DND-41 (cell line): ENCODE data around the gene BEND3.

ENCODE experiments used
- ATAC-seq: fragments of 200-7000 bp; cut with Tn5 transposase; 3 replicates; pipeline ENCODE4 v1.9.1; 2021; ENCODE audit warnings: low read depth; ENCODE audit not compliant: insufficient read depth
- DNase-seq: peaks from one replicate; pipeline ENCODE4 v3.0.0-alpha.2; 2020
- H2AFZ ChIP-seq: 2 replicates; pipeline ENCODE4 v1.6.0; 2012; ENCODE audit warnings: low read depth, low read length
- H3K27ac ChIP-seq: 2 replicates; pipeline ENCODE4 v1.5.1; 2012; ENCODE audit warnings: low read length, inconsistent platforms
- H3K27me3 ChIP-seq: fragments of 200-600 bp; sonication (generic); 2 replicates; pipeline ENCODE4 v1.6.0; 2012; ENCODE audit warnings: low read length, mild to moderate bottlenecking, inconsistent platforms; ENCODE audit not compliant: insufficient read depth, poor library complexity
- H3K36me3 ChIP-seq: 2 replicates; pipeline ENCODE4 v1.5.1; 2012; ENCODE audit warnings: low read length, inconsistent platforms; ENCODE audit not compliant: insufficient read depth
- H3K4me1 ChIP-seq: 2 replicates; pipeline ENCODE4 v1.5.1; 2012; ENCODE audit warnings: mild to moderate bottlenecking, low read length; ENCODE audit not compliant: insufficient read depth
- H3K4me2 ChIP-seq: 2 replicates; pipeline ENCODE4 v1.6.0; 2012; ENCODE audit warnings: mild to moderate bottlenecking, moderate library complexity, low read length, inconsistent platforms; ENCODE audit not compliant: insufficient read depth
- H3K4me3 ChIP-seq, 2 experiments: fragments of 200-600 bp in 1 of 2; shearing (Covaris generic) in 1 of 2; 2 replicates each; pipeline ENCODE4 v1.5.1; 2012 to 2016; ENCODE audit warnings: inconsistent platforms in 2 of 2, low read length in 2 of 2, mild to moderate bottlenecking in 2 of 2, low read depth in 1 of 2, moderate library complexity in 1 of 2
- H3K79me2 ChIP-seq: 2 replicates; pipeline ENCODE4 v1.6.0; 2012; ENCODE audit warnings: low read length, inconsistent platforms; ENCODE audit not compliant: insufficient read depth
- H3K9ac ChIP-seq: 2 replicates; pipeline ENCODE4 v1.6.0; 2012; ENCODE audit warnings: low read depth, mild to moderate bottlenecking, inconsistent platforms, low read length, moderate library complexity
- H3K9me3 ChIP-seq: 2 replicates; pipeline ENCODE4 v1.5.1; 2012; ENCODE audit warnings: low read length, moderate library complexity, mild to moderate bottlenecking, inconsistent platforms; ENCODE audit not compliant: insufficient read depth, severe bottlenecking
- H4K20me1 ChIP-seq: 2 replicates; pipeline ENCODE4 v1.6.0; 2012; ENCODE audit warnings: low read length; ENCODE audit not compliant: insufficient read depth
- EZH2 ChIP-seq: IDR thresholded peaks from 3 replicates; pipeline ENCODE4 v1.6.1; 2012; ENCODE audit warnings: borderline replicate concordance, low read depth, mild to moderate bottlenecking, moderate library complexity, low read length, inconsistent platforms; ENCODE audit not compliant: severe bottlenecking
- TF ChIP-seq, protein P1 (sequence below): IDR thresholded peaks from 2 replicates; pipeline ENCODE4 v1.5.1; 2012; ENCODE audit warnings: borderline replicate concordance, low read length, moderate library complexity, mild to moderate bottlenecking; ENCODE audit not compliant: poor library complexity, severe bottlenecking; ENCODE audit errors: extremely low read depth

BEND3 gene

DNA sequence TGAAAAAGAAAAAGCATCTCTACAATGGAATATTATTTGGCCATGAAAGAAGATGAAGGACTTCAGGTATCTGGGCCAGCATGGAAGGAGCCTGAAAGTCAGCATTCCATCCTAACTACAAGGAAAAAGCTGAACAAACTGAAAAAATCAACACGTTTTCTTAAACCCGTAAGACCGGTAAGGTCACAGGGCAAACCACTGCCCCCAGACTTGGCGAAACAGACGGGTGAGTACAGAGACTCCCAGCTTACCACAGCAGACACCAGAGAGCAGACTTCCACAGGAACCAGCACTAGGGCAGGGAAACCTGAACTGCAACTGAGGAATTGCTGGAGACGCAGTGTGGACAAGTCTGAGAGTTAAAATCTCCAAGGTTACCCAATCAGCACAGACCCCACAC, 31.4 kb downstream of the BEND3 start:
- ATAC-seq (no peak), DNase-seq (no peak)
- no peak overlapping the region for H3K4me2 ChIP-seq
- H3K9ac ChIP-seq, result no peak overlapping the region
- no peaks in the 10 kb centered on the region for H3K9me3 ChIP-seq
- no peak overlapping the region for H2AFZ ChIP-seq
- no peaks in the 10 kb centered on the region for H3K79me2 ChIP-seq
- H3K27ac ChIP-seq, result peak overlapping the region; percentile 16; the same call in 1 of the 2 replicates
- peaks cover 36% of the 10 kb centered on the region for H3K36me3 ChIP-seq
- H3K4me3 ChIP-seq, result no peak overlapping the region
- TF ChIP-seq, protein P1, sequence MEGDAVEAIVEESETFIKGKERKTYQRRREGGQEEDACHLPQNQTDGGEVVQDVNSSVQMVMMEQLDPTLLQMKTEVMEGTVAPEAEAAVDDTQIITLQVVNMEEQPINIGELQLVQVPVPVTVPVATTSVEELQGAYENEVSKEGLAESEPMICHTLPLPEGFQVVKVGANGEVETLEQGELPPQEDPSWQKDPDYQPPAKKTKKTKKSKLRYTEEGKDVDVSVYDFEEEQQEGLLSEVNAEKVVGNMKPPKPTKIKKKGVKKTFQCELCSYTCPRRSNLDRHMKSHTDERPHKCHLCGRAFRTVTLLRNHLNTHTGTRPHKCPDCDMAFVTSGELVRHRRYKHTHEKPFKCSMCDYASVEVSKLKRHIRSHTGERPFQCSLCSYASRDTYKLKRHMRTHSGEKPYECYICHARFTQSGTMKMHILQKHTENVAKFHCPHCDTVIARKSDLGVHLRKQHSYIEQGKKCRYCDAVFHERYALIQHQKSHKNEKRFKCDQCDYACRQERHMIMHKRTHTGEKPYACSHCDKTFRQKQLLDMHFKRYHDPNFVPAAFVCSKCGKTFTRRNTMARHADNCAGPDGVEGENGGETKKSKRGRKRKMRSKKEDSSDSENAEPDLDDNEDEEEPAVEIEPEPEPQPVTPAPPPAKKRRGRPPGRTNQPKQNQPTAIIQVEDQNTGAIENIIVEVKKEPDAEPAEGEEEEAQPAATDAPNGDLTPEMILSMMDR, result no peak
- no peak for TF ChIP-seq EZH2
- H3K4me1 ChIP-seq, result no peaks in the 10 kb centered on the region
- H4K20me1 ChIP-seq, result no peaks in the 10 kb centered on the region
- no peaks in the 10 kb centered on the region for H3K27me3 ChIP-seq

DNA sequence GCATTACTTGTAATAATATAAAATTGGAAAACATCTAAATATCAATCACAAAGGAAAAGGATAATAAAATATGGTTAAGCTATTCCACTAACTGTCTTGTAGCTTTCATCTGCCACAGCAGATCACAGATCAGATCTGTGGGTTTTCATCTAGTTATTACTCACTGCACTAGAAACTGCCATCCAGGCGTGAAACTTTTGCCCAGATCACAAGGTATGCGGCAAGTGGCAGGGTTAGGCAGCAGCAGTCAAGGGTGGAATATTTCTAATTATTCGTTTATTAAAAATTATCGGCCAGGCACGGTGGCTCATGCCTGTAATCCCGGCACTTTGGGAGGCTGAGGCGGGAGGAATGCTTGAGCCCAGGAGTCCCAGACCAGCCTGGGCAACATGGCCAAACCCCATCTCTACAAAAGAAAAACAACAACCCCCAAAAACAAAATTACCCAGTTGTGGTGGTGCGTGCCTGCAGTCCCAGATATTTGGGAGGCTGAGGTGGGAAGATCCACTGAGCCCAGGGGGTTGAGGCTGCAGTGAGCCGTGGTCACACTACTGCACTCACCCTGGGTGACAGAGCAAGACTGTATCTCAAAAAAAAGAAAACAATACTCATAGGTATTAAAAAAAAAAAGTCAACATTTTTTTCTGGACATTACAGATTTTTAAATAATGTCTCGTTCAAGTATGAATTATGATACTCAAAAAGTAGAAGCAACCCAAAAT, 32.1 kb downstream of the BEND3 start:
- ATAC-seq (no peak), DNase-seq (no peak)
- H4K20me1 ChIP-seq, result no peaks in the 10 kb centered on the region
- no peaks in the 10 kb centered on the region for H3K9me3 ChIP-seq
- H3K27ac ChIP-seq, result no peak overlapping the region
- no peak overlapping the region for H3K9ac ChIP-seq
- H3K4me3 ChIP-seq, result no peak overlapping the region
- no peaks in the 10 kb centered on the region for H3K27me3 ChIP-seq
- no peaks in the 10 kb centered on the region for H3K4me1 ChIP-seq
- TF ChIP-seq EZH2, result no peak
- H3K4me2 ChIP-seq, result no peak overlapping the region
- H2AFZ ChIP-seq, result no peak overlapping the region
- H3K79me2 ChIP-seq, result no peaks in the 10 kb centered on the region
- peaks cover 43% of the 10 kb centered on the region for H3K36me3 ChIP-seq

DNA sequence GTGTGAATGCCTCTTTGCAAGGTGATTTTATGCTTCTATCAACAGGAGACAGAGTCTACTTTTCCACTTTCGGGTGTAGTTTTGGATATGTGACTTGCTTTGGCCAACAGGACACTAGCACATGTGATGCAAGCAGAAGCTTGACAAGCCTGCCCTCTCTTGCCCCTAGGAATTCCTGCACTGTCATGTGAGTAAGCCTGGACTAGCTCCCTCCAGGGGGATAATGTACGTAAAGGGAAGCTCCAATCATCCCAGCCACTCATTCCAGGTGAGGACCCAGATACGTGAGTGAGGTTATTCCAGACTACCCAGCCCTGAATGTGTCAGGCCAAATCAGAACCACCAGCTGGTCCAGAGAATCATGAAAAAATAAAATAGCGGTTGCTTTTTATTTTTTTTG, 33.3 kb downstream of the BEND3 start:
- Histone ChIP-seq H3K9me3 (no peaks in the 10 kb centered on the region), H2AFZ (no peak overlapping the region), H3K9ac (no peak overlapping the region), H4K20me1 (no peaks in the 10 kb centered on the region), H3K36me3 (peaks cover 48% of the 10 kb centered on the region), H3K4me2 (no peak overlapping the region), H3K27ac (no peak overlapping the region), H3K4me3 (no peak overlapping the region), H3K79me2 (no peaks in the 10 kb centered on the region), H3K27me3 (no peaks in the 10 kb centered on the region), H3K4me1 (no peaks in the 10 kb centered on the region)
- TF ChIP-seq EZH2, result no peak
- TF ChIP-seq, protein P1, result no peak
- ATAC-seq (no peak), DNase-seq (no peak)

DNA sequence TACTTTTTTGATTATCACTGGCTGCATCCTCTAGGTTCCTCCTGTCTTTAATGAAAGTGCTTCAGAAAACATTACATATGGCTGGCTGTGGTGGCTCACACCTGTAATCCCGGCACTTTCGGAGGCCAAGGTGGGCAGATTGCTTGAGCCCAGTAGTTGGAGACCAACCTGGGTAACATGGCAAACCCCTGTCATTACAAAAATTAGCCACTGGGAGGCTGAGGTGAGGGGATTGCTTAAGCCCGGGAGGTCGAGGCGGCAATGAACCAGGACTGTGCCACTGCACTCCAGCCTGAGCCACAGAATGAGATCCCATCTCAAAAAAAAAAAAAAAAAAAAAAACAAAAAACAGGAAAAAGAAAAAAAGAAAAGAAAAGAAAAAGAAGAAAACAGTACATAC, 35.3 kb downstream of the BEND3 start:
- no peak for TF ChIP-seq EZH2
- TF ChIP-seq, protein P1, result peak; percentile 44
- H3K9ac ChIP-seq, result no peak overlapping the region
- peaks cover 43% of the 10 kb centered on the region for H3K36me3 ChIP-seq
- no peaks in the 10 kb centered on the region for H4K20me1 ChIP-seq
- H3K27me3 ChIP-seq, result no peaks in the 10 kb centered on the region
- ATAC-seq, result peak; percentile 62; the same call in 2 of the 3 replicates
- peak; percentile 20 for DNase-seq
- no peak overlapping the region for H3K4me3 ChIP-seq
- no peaks in the 10 kb centered on the region for H3K79me2 ChIP-seq
- no peak overlapping the region for H2AFZ ChIP-seq
- H3K27ac ChIP-seq, result no peak overlapping the region
- H3K4me2 ChIP-seq, result no peak overlapping the region
- H3K4me1 ChIP-seq, result no peaks in the 10 kb centered on the region
- no peaks in the 10 kb centered on the region for H3K9me3 ChIP-seq
